ENCODE results near the gene SLC12A7. TPM values are rescaled to one million over a fixed set of nuclear protein-coding genes. Genes with fewer than 3 reads are reported as not detected.

SLC12A7 gene
- total RNA-seq, 1 donor from 2014 or later, result 11.5 TPM

GRCh38 chr5:1140818-1141189, 28.9 kb upstream of the SLC12A7 start:
- Mint-ChIP-seq H3K9me3 (ENCODE audit: unreplicated experiment) (no peaks in the 10 kb centered on the region), H3K36me3 (ENCODE audit: unreplicated experiment) (no peaks in the 10 kb centered on the region), H3K4me3 (ENCODE audit: unreplicated experiment) (no peak overlapping the region), H3K27ac (ENCODE audit: unreplicated experiment) (no peak overlapping the region), H3K4me1 (ENCODE audit: unreplicated experiment) (peaks cover 2% of the 10 kb centered on the region), H3K27me3 (ENCODE audit: unreplicated experiment) (peaks cover 23% of the 10 kb centered on the region)
- TF ChIP-seq CTCF (IDR thresholded peaks at IDR 0.05), result no peak
- no peak for DNase-seq (ENCODE audit: extremely low spot score, unreplicated experiment)

GRCh38 chr5:1140171-1140817, 28.4 kb upstream of the SLC12A7 start:
- Mint-ChIP-seq H3K27me3 (ENCODE audit: unreplicated experiment) (peaks cover 21% of the 10 kb centered on the region), H3K9me3 (ENCODE audit: unreplicated experiment) (no peaks in the 10 kb centered on the region), H3K36me3 (ENCODE audit: unreplicated experiment) (no peaks in the 10 kb centered on the region), H3K4me3 (ENCODE audit: unreplicated experiment) (no peak overlapping the region), H3K4me1 (ENCODE audit: unreplicated experiment) (peaks cover 2% of the 10 kb centered on the region), H3K27ac (ENCODE audit: unreplicated experiment) (no peak overlapping the region)
- no peak for DNase-seq (ENCODE audit: extremely low spot score, unreplicated experiment)
- TF ChIP-seq CTCF (IDR thresholded peaks at IDR 0.05), result peak; percentile 51

- Mint-ChIP-seq H3K27me3 (ENCODE audit: unreplicated experiment) (peaks cover 19% of the 10 kb centered on the region), H3K9me3 (ENCODE audit: unreplicated experiment) (no peaks in the 10 kb centered on the region), H3K4me3 (ENCODE audit: unreplicated experiment) (no peak overlapping the region), H3K36me3 (ENCODE audit: unreplicated experiment) (no peaks in the 10 kb centered on the region), H3K4me1 (ENCODE audit: unreplicated experiment) (peaks cover 2% of the 10 kb centered on the region), H3K27ac (ENCODE audit: unreplicated experiment) (no peak overlapping the region)
- TF ChIP-seq CTCF (IDR thresholded peaks at IDR 0.05), result no peak
- no peak for DNase-seq (ENCODE audit: extremely low spot score, unreplicated experiment)
These were observed 27.7 kb upstream of the SLC12A7 start for GRCh38 chr5:1139331-1140170.

- H3K4me1 Mint-ChIP-seq (ENCODE audit: unreplicated experiment), result peaks cover 6% of the 10 kb centered on the region
- no peak for DNase-seq (ENCODE audit: extremely low spot score, unreplicated experiment)
- H3K4me3 Mint-ChIP-seq (ENCODE audit: unreplicated experiment), result no peak overlapping the region
- no peaks in the 10 kb centered on the region for H3K9me3 Mint-ChIP-seq (ENCODE audit: unreplicated experiment)
- H3K27ac Mint-ChIP-seq (ENCODE audit: unreplicated experiment), result no peak overlapping the region
- TF ChIP-seq CTCF (IDR thresholded peaks at IDR 0.05), result no peak
- peaks cover 24% of the 10 kb centered on the region for H3K27me3 Mint-ChIP-seq (ENCODE audit: unreplicated experiment)
- no peaks in the 10 kb centered on the region for H3K36me3 Mint-ChIP-seq (ENCODE audit: unreplicated experiment)
These were observed 26.8 kb upstream of the SLC12A7 start for GRCh38 chr5:1138445-1139245.

Data from osteocyte (in vitro differentiated cells).